Tibial nerve (tissue), 3 donors: ENCODE results near the gene HNF4A.

Experiments used
- POLR2A ChIP-seq, 2 donors: fragments of 450-650 bp; IDR thresholded peaks; one replicate each; pipeline ENCODE4 v1.6.1; 2017; ENCODE audit warnings: antibody characterized with exemption in 2 of 2, mild to moderate bottlenecking in 2 of 2, moderate library complexity in 2 of 2
- TF ChIP-seq, protein P1 (sequence below), 5 experiments: fragments of 200-600 bp in 3 of 5; fragments of 450-650 bp in 2 of 5; sonication (generic) in 3 of 5; IDR thresholded peaks; one replicate each; pipeline ENCODE4 v1.5.1; 2016 to 2019; ENCODE audit warnings: antibody characterized with exemption in 5 of 5, mild to moderate bottlenecking in 3 of 5, moderate library complexity in 2 of 5

DNA sequence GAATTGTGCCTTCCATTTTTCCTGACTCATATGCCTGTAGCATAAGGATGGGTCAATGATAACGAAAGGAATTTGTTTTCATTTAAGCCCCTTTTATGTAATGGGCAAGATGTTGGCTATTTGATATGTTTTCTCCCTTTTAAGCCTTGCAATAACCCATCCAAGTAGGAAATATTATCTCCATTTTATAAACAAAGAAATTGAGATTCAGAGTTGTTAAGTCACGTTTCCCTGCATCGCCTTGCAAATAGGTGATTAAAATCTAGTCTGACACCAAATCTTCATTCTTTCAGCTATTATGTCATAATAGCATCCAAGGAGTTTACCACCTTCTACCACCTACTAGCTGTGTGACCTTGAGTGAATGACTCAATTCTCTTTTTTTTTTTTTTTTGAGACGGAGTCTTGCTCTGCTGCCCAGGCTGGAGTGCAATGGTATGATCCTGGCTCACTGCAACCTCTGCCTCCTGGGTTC lies 7.0 kb downstream of the HNF4A start:
- TF ChIP-seq POLR2A (IDR thresholded peaks at IDR 0.05), result no peak
- TF ChIP-seq, protein P1, sequence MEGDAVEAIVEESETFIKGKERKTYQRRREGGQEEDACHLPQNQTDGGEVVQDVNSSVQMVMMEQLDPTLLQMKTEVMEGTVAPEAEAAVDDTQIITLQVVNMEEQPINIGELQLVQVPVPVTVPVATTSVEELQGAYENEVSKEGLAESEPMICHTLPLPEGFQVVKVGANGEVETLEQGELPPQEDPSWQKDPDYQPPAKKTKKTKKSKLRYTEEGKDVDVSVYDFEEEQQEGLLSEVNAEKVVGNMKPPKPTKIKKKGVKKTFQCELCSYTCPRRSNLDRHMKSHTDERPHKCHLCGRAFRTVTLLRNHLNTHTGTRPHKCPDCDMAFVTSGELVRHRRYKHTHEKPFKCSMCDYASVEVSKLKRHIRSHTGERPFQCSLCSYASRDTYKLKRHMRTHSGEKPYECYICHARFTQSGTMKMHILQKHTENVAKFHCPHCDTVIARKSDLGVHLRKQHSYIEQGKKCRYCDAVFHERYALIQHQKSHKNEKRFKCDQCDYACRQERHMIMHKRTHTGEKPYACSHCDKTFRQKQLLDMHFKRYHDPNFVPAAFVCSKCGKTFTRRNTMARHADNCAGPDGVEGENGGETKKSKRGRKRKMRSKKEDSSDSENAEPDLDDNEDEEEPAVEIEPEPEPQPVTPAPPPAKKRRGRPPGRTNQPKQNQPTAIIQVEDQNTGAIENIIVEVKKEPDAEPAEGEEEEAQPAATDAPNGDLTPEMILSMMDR (IDR thresholded peaks at IDR 0.05), result no peak
